GM23248 (cell line): ENCODE measurements around the gene COX8A. TPM values are rescaled to one million over a fixed set of nuclear protein-coding genes. Genes with fewer than 3 reads are reported as not detected.

Experiments used
- DNase-seq: peaks from one replicate; pipeline ENCODE4 v3.0.0-alpha.2; 2015
- H2AFZ ChIP-seq: fragments of 200-600 bp; sonication (generic); 2 replicates; pipeline ENCODE4 v1.6.1; 2016; ENCODE audit warnings: antibody characterized with exemption
- H3F3A ChIP-seq: fragments of 200-600 bp; sonication (generic); 2 replicates; pipeline ENCODE4 v1.6.1; 2016; ENCODE audit warnings: mild to moderate bottlenecking, antibody characterized with exemption, mixed run types; ENCODE audit not compliant: insufficient read depth
- H3K27ac ChIP-seq: fragments of 200-600 bp; sonication (generic); 2 replicates; pipeline ENCODE4 v1.5.1; 2016; ENCODE audit warnings: mild to moderate bottlenecking
- H3K27me3 ChIP-seq: fragments of 200-600 bp; sonication (generic); replicated peaks from 2 replicates; pipeline ENCODE4 v1.6.1; 2016; ENCODE audit warnings: mild to moderate bottlenecking; ENCODE audit not compliant: insufficient read depth
- H3K36me3 ChIP-seq: fragments of 200-600 bp; sonication (generic); 2 replicates; pipeline ENCODE4 v1.6.1; 2016; ENCODE audit warnings: low read depth, mild to moderate bottlenecking
- H3K4me1 ChIP-seq: fragments of 200-600 bp; sonication (generic); 2 replicates; pipeline ENCODE4 v1.6.1; 2016; ENCODE audit warnings: mild to moderate bottlenecking; ENCODE audit not compliant: insufficient read depth
- H3K4me2 ChIP-seq: fragments of 200-600 bp; sonication (generic); one replicate; pipeline ENCODE4 v1.6.1; 2016; ENCODE audit warnings: mild to moderate bottlenecking; ENCODE audit not compliant: unreplicated experiment
- H3K4me3 ChIP-seq: fragments of 200-600 bp; sonication (generic); 2 replicates; pipeline ENCODE4 v1.5.1; 2016; ENCODE audit warnings: mild to moderate bottlenecking
- H3K79me2 ChIP-seq: fragments of 200-600 bp; sonication (generic); 2 replicates; pipeline ENCODE4 v1.6.1; 2016; ENCODE audit warnings: mild to moderate bottlenecking; ENCODE audit not compliant: insufficient read depth
- H3K9ac ChIP-seq: fragments of 200-600 bp; sonication (generic); 2 replicates; pipeline ENCODE4 v1.6.1; 2016; ENCODE audit warnings: mild to moderate bottlenecking
- H3K9me2 ChIP-seq: fragments of 200-600 bp; sonication (generic); 2 replicates; pipeline ENCODE4 v1.6.1; 2016; ENCODE audit warnings: mixed run types, mild to moderate bottlenecking, moderate library complexity; ENCODE audit not compliant: insufficient read depth
- H3K9me3 ChIP-seq: fragments of 200-600 bp; sonication (generic); one replicate; pipeline ENCODE4 v1.6.1; 2017; ENCODE audit warnings: low read depth
- H4K20me1 ChIP-seq: fragments of 200-600 bp; sonication (generic); 2 replicates; pipeline ENCODE4 v1.6.0; 2016; ENCODE audit not compliant: insufficient read depth
- EZH2 ChIP-seq: fragments of 200-600 bp; sonication (generic); IDR thresholded peaks from 2 replicates; pipeline ENCODE4 v1.6.1; 2018; ENCODE audit warnings: antibody characterized with exemption, mild to moderate bottlenecking; ENCODE audit not compliant: insufficient read depth, poor library complexity, severe bottlenecking
- EZH2phosphoT487 ChIP-seq: fragments of 200-600 bp; sonication (generic); IDR thresholded peaks from 2 replicates; pipeline ENCODE4 v1.6.1; 2018; ENCODE audit warnings: antibody characterized with exemption, moderate library complexity, mild to moderate bottlenecking, low read depth; ENCODE audit not compliant: insufficient read depth
- WGBS, 2 experiments: methylation state at CpG; one replicate each; pipeline ENCODE4 v1.1.6; 2015 to 2017; ENCODE audit warnings: low lambda C conversion rate in 2 of 2, low coverage in 1 of 2; ENCODE audit errors: missing lambda C conversion rate in 2 of 2; 5-methylcytosine and 5-hydroxymethylcytosine counted together
- in situ Hi-C: fragments of 300-500 bp; cut with MboI; formaldehyde crosslinking; loops from 2 replicates; pipeline ENCODE4 v1.15.0; 2020
- polyA plus RNA-seq: library from polyadenylated mRNA; unstranded; fragments of >200 nt; fragmentation: Nextera tagmentation; extraction: Ambion mirVana; gene quantifications from 2 replicates; pipeline ENCODE4 v1.2.1, GENCODE V29; 2016
- total RNA-seq: library from RNA; depleted of rRNA; stranded (reverse); fragments of >200 nt; shearing (Covaris generic); gene quantifications from 2 replicates; pipeline ENCODE4 v1.2.3, GENCODE V29; 2014

Gene COX8A
- total and polyA plus RNA-seq, 2 experiments from 2014 or later, result 388 to 397 TPM

DNA sequence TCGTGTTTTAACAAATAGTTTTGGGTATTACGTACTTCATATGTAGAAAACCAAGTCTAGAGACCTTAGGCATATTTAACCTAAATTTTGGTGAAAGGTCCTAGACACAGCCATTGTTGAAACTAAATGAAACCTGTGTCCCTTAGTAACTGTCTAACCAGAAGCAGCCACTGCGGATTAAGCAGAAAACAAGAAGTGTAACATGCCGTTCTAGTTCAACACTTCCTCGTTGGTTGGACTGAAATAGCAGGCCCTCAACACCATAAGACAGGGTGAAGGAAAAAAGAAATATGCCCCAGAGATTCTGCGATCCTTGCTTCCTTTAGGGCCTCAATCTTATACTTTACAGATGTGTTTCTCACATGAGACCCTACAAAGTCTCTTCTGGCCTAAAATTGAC lies 33.6 kb upstream of the COX8A start:
- H3K9me3 ChIP-seq, result no peaks in the 10 kb centered on the region
- H3K27ac ChIP-seq, result no peak overlapping the region
- no peak for TF ChIP-seq EZH2phosphoT487
- TF ChIP-seq EZH2, result no peak
- no peak overlapping the region for H3K4me3 ChIP-seq
- peaks cover 56% of the 10 kb centered on the region for H3K79me2 ChIP-seq
- no peaks in the 10 kb centered on the region for H3K27me3 ChIP-seq
- no peak for DNase-seq
- 70 to 77% methylated on average over 6 of the region's 6 CpGs for WGBS, 2 experiments
- H3K4me2 ChIP-seq, result no peak overlapping the region
- H2AFZ ChIP-seq, result no peak overlapping the region
- no peaks in the 10 kb centered on the region for H3F3A ChIP-seq
- H4K20me1 ChIP-seq, result no peaks in the 10 kb centered on the region
- peaks cover 17% of the 10 kb centered on the region for H3K4me1 ChIP-seq
- no peak overlapping the region for H3K9ac ChIP-seq
- H3K36me3 ChIP-seq, result no peaks in the 10 kb centered on the region
- in situ Hi-C loops, result loop anchor here (5.0 kb wide), 1 partner anchor 103 kb away; the partner anchor contains the start of gene MARK2
- no peaks in the 10 kb centered on the region for H3K9me2 ChIP-seq

DNA sequence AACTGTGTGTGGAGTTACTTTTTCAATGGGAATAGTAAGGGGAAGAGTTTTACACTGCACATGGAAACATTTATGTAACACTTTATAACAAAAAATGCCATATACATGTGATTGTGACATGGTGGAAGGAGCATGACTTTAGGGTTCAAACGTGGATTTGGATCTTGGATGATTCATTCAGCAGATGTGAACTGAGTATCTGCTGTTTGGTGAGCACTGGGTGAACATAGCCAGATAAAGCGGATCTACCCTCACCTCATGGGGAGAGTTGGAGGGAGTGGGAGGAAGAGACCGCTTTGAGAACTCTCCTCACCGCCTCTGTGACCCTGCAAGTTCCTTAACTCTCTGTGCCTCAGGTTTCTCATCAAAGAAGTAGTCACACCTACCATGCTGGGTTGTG lies 32.5 kb upstream of the COX8A start:
- in situ Hi-C loops, result loop anchor here (5.0 kb wide), 1 partner anchor 105 kb away; the partner anchor contains the start of gene MARK2

DNA sequence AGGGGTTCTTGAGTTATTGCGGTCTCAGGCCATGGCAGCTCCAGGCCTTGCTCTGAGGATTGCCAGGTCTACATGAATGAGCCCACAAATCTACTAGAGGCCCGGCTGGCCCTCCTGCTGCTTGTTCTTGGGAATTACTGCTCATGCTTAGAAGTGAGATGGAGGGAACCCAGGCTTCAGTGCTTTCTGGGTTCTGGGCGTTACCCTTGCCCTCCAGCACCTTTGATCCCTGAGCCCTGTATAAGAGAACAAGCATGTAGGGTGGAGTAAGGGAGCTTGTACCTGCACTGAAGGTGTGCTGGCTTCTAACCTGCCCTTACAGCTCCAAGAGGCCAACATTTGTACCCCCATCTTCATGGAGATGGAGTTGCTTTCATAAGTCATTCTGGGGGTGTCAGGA lies 31.6 kb upstream of the COX8A start:
- no peak overlapping the region for H3K4me2 ChIP-seq
- in situ Hi-C loops, result loop anchor here (5.0 kb wide), 1 partner anchor 106 kb away; the partner anchor contains the start of gene MARK2
- 0 out of 2 replicates have a peak, but pooled peaks cover 4% of the 10 kb centered on the region for H3F3A ChIP-seq
- no peak overlapping the region for H3K4me3 ChIP-seq
- no peaks in the 10 kb centered on the region for H3K9me2 ChIP-seq
- no peak overlapping the region for H3K9ac ChIP-seq
- no peaks in the 10 kb centered on the region for H4K20me1 ChIP-seq
- WGBS, 2 experiments, result 89 to 96% methylated on average over 3 of the region's 3 CpGs
- H3K4me1 ChIP-seq, result peaks cover 17% of the 10 kb centered on the region
- no peak for DNase-seq
- no peak overlapping the region for H3K27ac ChIP-seq
- H3K36me3 ChIP-seq, result no peaks in the 10 kb centered on the region
- H3K9me3 ChIP-seq, result no peaks in the 10 kb centered on the region
- peaks cover 56% of the 10 kb centered on the region for H3K79me2 ChIP-seq
- TF ChIP-seq EZH2phosphoT487 (no peak), EZH2 (no peak)
- no peak overlapping the region for H2AFZ ChIP-seq
- H3K27me3 ChIP-seq, result no peaks in the 10 kb centered on the region

More for the DNA sequence above, 32.5 kb upstream of the COX8A start:
- WGBS, 2 experiments, result 82 to 88% methylated on average over 4 of the region's 4 CpGs
- H4K20me1 ChIP-seq, result no peaks in the 10 kb centered on the region
- no peaks in the 10 kb centered on the region for H3K9me3 ChIP-seq
- H3K9me2 ChIP-seq, result no peaks in the 10 kb centered on the region
- H3K27ac ChIP-seq, result no peak overlapping the region
- no peak overlapping the region for H3K4me2 ChIP-seq
- no peaks in the 10 kb centered on the region for H3K27me3 ChIP-seq
- no peaks in the 10 kb centered on the region for H3K36me3 ChIP-seq
- H3K4me1 ChIP-seq, result peaks cover 17% of the 10 kb centered on the region
- H3K79me2 ChIP-seq, result peaks cover 56% of the 10 kb centered on the region
- no peak for TF ChIP-seq EZH2phosphoT487
- no peak for TF ChIP-seq EZH2
- no peak overlapping the region for H2AFZ ChIP-seq
- H3K9ac ChIP-seq, result no peak overlapping the region
- H3K4me3 ChIP-seq, result no peak overlapping the region
- 0 out of 2 replicates have a peak, but pooled peaks cover 4% of the 10 kb centered on the region for H3F3A ChIP-seq
- no peak for DNase-seq

DNA sequence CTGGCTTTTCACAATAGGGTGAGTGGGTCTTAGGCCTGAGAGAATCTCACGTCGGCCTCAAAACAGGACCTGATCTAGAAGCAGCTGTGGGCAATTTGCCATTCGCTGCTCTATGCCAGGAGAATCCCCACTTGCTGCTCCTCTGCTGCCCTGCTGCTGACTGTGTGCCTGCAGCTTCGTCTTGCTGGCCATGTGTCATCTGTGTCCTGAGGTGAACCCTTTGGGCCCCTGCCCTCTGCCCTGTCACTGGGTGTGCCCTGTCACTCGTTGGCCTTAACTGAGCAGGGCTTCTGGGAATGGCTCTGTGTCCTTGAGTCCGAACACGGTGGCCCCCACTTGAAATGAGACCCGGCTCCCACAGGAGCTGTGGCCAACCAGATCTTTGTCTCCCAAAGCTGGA lies 29.4 kb upstream of the COX8A start:
- peak overlapping the region; percentile 63 for H3K4me2 ChIP-seq
- no peaks in the 10 kb centered on the region for H3K9me2 ChIP-seq
- H2AFZ ChIP-seq, result peak overlapping the region; percentile 78
- H4K20me1 ChIP-seq, result no peaks in the 10 kb centered on the region
- no peaks in the 10 kb centered on the region for H3K9me3 ChIP-seq
- H3K4me1 ChIP-seq, result peaks cover 12% of the 10 kb centered on the region
- H3K79me2 ChIP-seq, result peaks cover 47% of the 10 kb centered on the region
- DNase-seq, result peak; percentile 76
- no peak for TF ChIP-seq EZH2
- no peak for TF ChIP-seq EZH2phosphoT487
- peak overlapping the region; percentile 61 for H3K27ac ChIP-seq
- H3K4me3 ChIP-seq, result peak overlapping the region; percentile 19
- no peaks in the 10 kb centered on the region for H3K36me3 ChIP-seq
- 0 out of 2 replicates have a peak, but pooled peaks cover 4% of the 10 kb centered on the region for H3F3A ChIP-seq
- in situ Hi-C loops, result loop anchor here (5.0 kb wide), 1 partner anchor 108 kb away; the partner anchor contains the start of gene MARK2
- WGBS, 2 experiments, result 12 to 17% methylated on average over 7 to 8 of the region's 8 CpGs
- no peaks in the 10 kb centered on the region for H3K27me3 ChIP-seq
- peak overlapping the region; percentile 69 for H3K9ac ChIP-seq
